H1 (cell line): ENCODE measurements around the gene TWSG1. TPM values are rescaled to one million over a fixed set of nuclear protein-coding genes. Genes with fewer than 3 reads are reported as not detected.

ENCODE experiments used
- BCL11A ChIP-seq, 2 experiments: IDR thresholded peaks; one replicate each; pipeline ENCODE4 v1.6.1; 2011; ENCODE audit warnings: low read depth in 2 of 2, low read length in 2 of 2, mild to moderate bottlenecking in 2 of 2
- HDAC6 ChIP-seq: IDR thresholded peaks from one replicate; pipeline ENCODE4 v1.7.1; 2012; ENCODE audit warnings: low read depth, mild to moderate bottlenecking, inconsistent platforms, low read length, moderate library complexity
- JUND ChIP-seq: IDR thresholded peaks from 2 replicates; pipeline ENCODE4 v1.6.1; 2011; ENCODE audit warnings: mild to moderate bottlenecking, improper control_type of control experiment, low read length
- POLR2AphosphoS5 ChIP-seq: IDR thresholded peaks from 2 replicates; pipeline ENCODE4 v1.6.1; 2011; ENCODE audit warnings: low read depth, low read length
- RFX5 ChIP-seq: IDR thresholded peaks from 2 replicates; pipeline ENCODE4 v1.6.1; 2011; ENCODE audit warnings: low read depth, low read length, improper control_type of control experiment, borderline replicate concordance
- TAF1 ChIP-seq: IDR thresholded peaks from 2 replicates; pipeline ENCODE4 v1.6.1; 2011; ENCODE audit warnings: mild to moderate bottlenecking, low read depth, low read length
- polyA plus RNA-seq, 7 experiments: library from polyadenylated mRNA; depleted of rRNA in 3 of 7; stranded (reverse) in 5 of 7; unstranded in 2 of 7; fragments of >200 nt in 5 of 7; fragments of 200-250 nt in 2 of 7; gene quantifications; 1 replicate in 5 of 7; 2 replicates in 1 of 7; 4 replicates in 1 of 7; pipeline versions ENCODE4 v1.2.1 to v1.2.3, GENCODE V29; 2011 to 2013; ENCODE audit warnings: missing spikeins in 2 of 7, mixed read lengths in 2 of 7
- total RNA-seq: library from RNA; stranded (reverse); fragmentation: NEBNext Ultra II Directional; extraction: Animal tissue kit (Norgen Biotek cat#: 25700); gene quantifications from 2 replicates; pipeline ENCODE4 v1.2.1, GENCODE V29; 2021
- TF ChIP-seq, protein P1 (sequence below), 3 experiments: IDR thresholded peaks; 1 replicate in 2 of 3; 2 replicates in 1 of 3; pipeline versions ENCODE4 v1.5.1 to v1.6.1; 2011; ENCODE audit warnings: low read length in 3 of 3, mild to moderate bottlenecking in 3 of 3, inconsistent platforms in 2 of 3, low read depth in 1 of 3, moderate library complexity in 1 of 3; ENCODE audit not compliant: insufficient read depth in 1 of 3; ENCODE audit errors: control extremely low read depth in 1 of 3
- TF ChIP-seq, protein P2 (sequence below): fragments of 300-600 bp; sonication (generic); IDR thresholded peaks from 2 replicates; pipeline ENCODE4 v1.7.1; 2012; ENCODE audit warnings: low read length, moderate library complexity, mild to moderate bottlenecking, inconsistent platforms; ENCODE audit not compliant: insufficient replicate concordance

TWSG1 gene
- total and polyA plus RNA-seq, 2 of the 8 experiments (the other 6 are each of a cell fraction or from before 2014, with no cell fraction given) = 11.8 to 19.8 TPM

DNA sequence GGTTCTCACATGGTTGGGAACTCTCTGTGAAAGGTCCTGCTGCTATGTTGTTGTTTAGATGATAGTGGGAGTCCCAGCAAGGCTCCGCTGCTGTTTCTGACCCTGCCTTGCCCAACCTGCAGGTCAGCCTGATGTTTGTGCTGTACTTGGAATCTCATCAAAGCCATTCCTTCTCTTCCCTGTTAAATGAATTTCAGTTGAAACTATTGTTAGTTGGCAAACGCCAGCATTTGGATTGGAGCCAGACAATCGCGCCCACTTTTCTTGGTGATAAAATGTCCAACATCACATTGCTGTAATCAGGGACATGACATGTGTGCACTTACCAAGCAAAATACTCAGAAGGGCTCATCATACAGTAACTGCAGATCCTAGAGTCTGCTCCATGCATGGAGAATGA, 12.8 kb upstream of the TWSG1 start (continued):
- TF ChIP-seq, protein P1, sequence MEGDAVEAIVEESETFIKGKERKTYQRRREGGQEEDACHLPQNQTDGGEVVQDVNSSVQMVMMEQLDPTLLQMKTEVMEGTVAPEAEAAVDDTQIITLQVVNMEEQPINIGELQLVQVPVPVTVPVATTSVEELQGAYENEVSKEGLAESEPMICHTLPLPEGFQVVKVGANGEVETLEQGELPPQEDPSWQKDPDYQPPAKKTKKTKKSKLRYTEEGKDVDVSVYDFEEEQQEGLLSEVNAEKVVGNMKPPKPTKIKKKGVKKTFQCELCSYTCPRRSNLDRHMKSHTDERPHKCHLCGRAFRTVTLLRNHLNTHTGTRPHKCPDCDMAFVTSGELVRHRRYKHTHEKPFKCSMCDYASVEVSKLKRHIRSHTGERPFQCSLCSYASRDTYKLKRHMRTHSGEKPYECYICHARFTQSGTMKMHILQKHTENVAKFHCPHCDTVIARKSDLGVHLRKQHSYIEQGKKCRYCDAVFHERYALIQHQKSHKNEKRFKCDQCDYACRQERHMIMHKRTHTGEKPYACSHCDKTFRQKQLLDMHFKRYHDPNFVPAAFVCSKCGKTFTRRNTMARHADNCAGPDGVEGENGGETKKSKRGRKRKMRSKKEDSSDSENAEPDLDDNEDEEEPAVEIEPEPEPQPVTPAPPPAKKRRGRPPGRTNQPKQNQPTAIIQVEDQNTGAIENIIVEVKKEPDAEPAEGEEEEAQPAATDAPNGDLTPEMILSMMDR (IDR thresholded peaks at IDR 0.05; ENCODE audit: control extremely low read depth in 1 of 3, insufficient read depth in 1 of 3, low read depth in 1 of 3, low read length in 3 of 3) = no peak
- TF ChIP-seq HDAC6 = no peak
- TF ChIP-seq RFX5 = no peak
- no peak for TF ChIP-seq BCL11A (IDR thresholded peaks at IDR 0.05; ENCODE audit: low read depth in 2 of 2, low read length in 2 of 2)
- TF ChIP-seq JUND = no peak
- no peak for TF ChIP-seq TAF1
- TF ChIP-seq POLR2AphosphoS5 = no peak
- TF ChIP-seq, protein P2, sequence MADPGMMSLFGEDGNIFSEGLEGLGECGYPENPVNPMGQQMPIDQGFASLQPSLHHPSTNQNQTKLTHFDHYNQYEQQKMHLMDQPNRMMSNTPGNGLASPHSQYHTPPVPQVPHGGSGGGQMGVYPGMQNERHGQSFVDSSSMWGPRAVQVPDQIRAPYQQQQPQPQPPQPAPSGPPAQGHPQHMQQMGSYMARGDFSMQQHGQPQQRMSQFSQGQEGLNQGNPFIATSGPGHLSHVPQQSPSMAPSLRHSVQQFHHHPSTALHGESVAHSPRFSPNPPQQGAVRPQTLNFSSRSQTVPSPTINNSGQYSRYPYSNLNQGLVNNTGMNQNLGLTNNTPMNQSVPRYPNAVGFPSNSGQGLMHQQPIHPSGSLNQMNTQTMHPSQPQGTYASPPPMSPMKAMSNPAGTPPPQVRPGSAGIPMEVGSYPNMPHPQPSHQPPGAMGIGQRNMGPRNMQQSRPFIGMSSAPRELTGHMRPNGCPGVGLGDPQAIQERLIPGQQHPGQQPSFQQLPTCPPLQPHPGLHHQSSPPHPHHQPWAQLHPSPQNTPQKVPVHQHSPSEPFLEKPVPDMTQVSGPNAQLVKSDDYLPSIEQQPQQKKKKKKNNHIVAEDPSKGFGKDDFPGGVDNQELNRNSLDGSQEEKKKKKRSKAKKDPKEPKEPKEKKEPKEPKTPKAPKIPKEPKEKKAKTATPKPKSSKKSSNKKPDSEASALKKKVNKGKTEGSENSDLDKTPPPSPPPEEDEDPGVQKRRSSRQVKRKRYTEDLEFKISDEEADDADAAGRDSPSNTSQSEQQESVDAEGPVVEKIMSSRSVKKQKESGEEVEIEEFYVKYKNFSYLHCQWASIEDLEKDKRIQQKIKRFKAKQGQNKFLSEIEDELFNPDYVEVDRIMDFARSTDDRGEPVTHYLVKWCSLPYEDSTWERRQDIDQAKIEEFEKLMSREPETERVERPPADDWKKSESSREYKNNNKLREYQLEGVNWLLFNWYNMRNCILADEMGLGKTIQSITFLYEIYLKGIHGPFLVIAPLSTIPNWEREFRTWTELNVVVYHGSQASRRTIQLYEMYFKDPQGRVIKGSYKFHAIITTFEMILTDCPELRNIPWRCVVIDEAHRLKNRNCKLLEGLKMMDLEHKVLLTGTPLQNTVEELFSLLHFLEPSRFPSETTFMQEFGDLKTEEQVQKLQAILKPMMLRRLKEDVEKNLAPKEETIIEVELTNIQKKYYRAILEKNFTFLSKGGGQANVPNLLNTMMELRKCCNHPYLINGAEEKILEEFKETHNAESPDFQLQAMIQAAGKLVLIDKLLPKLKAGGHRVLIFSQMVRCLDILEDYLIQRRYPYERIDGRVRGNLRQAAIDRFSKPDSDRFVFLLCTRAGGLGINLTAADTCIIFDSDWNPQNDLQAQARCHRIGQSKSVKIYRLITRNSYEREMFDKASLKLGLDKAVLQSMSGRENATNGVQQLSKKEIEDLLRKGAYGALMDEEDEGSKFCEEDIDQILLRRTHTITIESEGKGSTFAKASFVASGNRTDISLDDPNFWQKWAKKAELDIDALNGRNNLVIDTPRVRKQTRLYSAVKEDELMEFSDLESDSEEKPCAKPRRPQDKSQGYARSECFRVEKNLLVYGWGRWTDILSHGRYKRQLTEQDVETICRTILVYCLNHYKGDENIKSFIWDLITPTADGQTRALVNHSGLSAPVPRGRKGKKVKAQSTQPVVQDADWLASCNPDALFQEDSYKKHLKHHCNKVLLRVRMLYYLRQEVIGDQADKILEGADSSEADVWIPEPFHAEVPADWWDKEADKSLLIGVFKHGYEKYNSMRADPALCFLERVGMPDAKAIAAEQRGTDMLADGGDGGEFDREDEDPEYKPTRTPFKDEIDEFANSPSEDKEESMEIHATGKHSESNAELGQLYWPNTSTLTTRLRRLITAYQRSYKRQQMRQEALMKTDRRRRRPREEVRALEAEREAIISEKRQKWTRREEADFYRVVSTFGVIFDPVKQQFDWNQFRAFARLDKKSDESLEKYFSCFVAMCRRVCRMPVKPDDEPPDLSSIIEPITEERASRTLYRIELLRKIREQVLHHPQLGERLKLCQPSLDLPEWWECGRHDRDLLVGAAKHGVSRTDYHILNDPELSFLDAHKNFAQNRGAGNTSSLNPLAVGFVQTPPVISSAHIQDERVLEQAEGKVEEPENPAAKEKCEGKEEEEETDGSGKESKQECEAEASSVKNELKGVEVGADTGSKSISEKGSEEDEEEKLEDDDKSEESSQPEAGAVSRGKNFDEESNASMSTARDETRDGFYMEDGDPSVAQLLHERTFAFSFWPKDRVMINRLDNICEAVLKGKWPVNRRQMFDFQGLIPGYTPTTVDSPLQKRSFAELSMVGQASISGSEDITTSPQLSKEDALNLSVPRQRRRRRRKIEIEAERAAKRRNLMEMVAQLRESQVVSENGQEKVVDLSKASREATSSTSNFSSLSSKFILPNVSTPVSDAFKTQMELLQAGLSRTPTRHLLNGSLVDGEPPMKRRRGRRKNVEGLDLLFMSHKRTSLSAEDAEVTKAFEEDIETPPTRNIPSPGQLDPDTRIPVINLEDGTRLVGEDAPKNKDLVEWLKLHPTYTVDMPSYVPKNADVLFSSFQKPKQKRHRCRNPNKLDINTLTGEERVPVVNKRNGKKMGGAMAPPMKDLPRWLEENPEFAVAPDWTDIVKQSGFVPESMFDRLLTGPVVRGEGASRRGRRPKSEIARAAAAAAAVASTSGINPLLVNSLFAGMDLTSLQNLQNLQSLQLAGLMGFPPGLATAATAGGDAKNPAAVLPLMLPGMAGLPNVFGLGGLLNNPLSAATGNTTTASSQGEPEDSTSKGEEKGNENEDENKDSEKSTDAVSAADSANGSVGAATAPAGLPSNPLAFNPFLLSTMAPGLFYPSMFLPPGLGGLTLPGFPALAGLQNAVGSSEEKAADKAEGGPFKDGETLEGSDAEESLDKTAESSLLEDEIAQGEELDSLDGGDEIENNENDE = no peak
- TF ChIP-seq, all 59 proteins: peak for 0
